T-helper 1 cell treated with Interleukin-12 subunit alpha and Interleukin-12 subunit beta and Interleukin-4 antibody, amounts not matched to agents 30 ng/mL and 1 ng/mL, for 36 hours (primary cell): ENCODE data around the gene IMMP2L. TPM values are rescaled to one million over a fixed set of nuclear protein-coding genes. Genes with fewer than 3 reads are reported as not detected.

Source experiments
- intact Hi-C: fragments of 100-400 bp; cut with micrococcal nuclease; formaldehyde crosslinking; loops from one replicate; pipeline ENCODE4 v1.15.1; 2024
- total RNA-seq: library from RNA; stranded (reverse); gene quantifications from 2 replicates; pipeline ENCODE4 v1.2.3, GENCODE V29; 2022

The IMMP2L gene
- total RNA-seq, 1 donor from 2014 or later: 10.4 TPM

DNA sequence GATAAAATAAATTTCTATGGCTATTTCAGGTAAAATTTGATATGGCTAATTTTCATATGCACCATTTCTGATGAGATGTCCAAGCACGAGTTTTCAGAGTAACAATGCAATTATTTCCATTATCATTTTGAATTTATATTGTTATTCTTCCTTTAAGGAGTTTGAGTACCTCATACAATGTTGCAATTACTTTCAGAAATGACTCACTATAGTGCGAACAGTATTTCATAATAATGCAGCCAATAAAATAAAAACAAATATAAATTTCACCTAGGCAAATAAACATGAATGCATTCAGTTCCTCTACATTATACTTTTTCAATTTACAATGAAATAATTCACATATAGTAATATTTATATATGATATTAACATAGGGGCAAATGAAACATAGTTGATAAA, 550.1 kb downstream of the IMMP2L start:
- intact Hi-C loops: loop anchor here (2.0 to 10.0 kb wide), 4 partner anchors 107 to 1193 kb away; partner anchors contain the start of genes DOCK4, IMMP2L and ZNF277

- intact Hi-C loops: loop anchor here (5.0 to 10.0 kb wide), 3 partner anchors 129 to 1193 kb away; partner anchors contain the start of genes DOCK4, IMMP2L and ZNF277
Measured at GRCh38 chr7:111011520-111011919, 550.8 kb downstream of the IMMP2L start.

GRCh38 chr7:111010798-111011197, 551.5 kb downstream of the IMMP2L start:
- intact Hi-C loops: loop anchor here (5.0 to 10.0 kb wide), 3 partner anchors 128 to 1194 kb away; partner anchors contain the start of genes DOCK4, IMMP2L and ZNF277

GRCh38 chr7:111009526-111010040, 552.7 kb downstream of the IMMP2L start:
- intact Hi-C loops: loop anchor here (5.0 to 10.0 kb wide), 3 partner anchors 127 to 1195 kb away; partner anchors contain the start of genes DOCK4, IMMP2L and ZNF277

DNA sequence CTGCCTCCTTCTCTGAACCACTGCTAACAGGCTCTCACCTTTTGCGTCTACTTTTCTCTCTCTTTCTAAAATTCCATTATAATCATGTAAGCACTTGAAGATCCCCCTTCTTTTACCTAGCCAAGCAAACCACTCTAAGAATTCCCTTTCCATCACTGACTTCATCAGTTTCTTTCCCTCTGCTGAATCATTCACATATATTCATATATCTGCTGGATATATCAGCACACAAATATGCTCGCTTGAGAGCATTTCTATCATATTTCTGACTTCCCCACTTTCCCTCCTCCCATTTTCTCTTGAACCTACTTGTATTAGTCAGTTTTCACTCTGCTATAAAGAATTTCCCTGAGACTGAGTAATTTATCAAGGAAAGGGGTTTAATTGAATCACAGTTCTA, 555.6 kb downstream of the IMMP2L start:
- intact Hi-C loops: no loop called here

- intact Hi-C loops: no loop called here
Measured at GRCh38 chr7:111006040-111006439, 556.3 kb downstream of the IMMP2L start.

DNA sequence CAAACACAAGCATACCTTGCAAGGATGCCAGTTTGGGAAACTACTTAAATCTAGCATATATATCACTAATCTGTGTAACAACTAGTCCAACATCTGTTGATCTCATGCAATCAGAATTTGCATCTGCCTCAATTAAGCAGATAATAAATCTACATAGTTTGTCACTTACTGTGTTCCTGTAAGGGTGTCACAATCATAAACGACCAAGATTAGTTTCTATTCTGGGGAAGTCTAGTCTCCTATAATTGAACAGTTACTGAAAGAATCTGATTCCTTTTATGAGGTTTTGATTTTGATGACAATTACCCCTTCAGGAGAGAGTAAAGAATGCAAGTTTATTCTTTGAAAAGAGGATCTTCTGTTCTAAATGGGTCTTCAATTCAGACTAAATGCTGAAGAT, 556.8 kb downstream of the IMMP2L start:
- intact Hi-C loops: no loop called here

- intact Hi-C loops: no loop called here
Measured at GRCh38 chr7:111004310-111004901, 557.9 kb downstream of the IMMP2L start.

- intact Hi-C loops: no loop called here
Measured at GRCh38 chr7:111003883-111004282, 558.4 kb downstream of the IMMP2L start.

DNA sequence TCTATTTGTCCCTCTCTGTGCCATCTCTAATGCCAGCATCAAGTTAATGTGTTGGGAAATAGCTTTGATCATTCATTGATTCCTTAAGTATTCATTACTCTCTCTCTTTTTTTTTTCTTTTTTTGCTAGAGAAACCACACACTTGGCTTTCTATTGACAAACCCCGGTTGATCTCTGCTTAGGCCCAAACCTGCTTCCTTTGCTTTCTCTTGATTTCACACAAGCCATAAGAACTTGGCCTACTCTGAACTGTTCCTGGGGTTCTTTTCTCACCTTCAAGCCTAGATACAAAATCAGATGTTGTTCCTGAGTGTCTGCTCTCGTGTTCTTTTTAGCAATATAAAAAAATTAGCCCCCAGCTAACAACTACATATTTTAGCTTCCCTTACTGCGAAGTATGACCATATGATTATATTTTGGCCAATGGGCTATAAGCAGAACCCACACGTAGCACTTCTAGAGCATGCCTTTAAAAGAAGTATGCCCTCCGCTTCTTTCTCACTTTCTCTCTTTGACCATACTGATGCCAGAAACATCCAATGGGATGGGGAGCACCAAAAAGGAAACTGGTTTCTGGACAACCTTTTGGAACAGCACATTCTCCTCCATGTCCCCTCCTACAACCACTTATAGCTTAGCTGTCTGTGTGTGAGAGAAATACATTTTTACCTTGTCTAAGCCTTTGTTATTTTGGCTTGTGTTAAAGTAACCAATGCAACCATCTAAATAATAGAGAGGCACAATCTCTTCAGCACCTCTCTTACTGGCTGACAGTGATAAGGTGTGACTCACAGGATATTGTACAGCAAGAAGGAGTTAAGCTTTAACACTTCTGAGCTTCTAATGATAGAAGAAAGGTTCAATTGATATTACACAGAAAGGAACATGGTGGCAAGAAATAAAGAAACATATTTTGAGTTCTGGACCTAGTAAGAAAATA, 568.0 kb downstream of the IMMP2L start:
- intact Hi-C loops: no loop called here

DNA sequence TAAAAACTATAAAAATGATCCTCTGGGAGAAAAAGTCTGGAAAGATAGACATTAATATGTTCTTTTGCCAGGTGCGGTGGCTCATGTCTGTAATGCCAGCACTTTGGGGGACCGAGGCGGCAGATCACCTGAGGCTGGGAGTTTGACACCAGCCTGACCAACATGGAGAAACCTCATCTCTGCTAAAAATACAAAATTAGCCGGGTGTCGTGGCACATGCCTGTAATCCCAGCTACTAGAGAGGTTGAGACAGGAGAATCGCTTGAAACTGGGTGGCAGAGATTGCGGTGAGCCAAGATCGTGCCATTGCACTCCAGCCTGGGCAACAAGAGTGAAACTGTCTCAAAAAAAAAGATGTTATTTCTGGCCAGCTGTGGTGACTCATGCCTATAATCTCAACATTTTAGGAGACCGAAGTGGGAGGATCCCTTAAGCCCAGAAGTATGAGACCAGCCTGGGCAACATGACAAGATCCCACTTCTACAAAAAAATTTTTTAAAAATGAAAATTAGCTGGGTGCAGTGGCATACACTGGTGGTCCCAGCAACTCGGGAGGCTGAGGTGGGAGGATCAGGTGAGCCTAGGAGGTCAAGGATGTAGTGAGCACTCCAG, 573.3 kb downstream of the IMMP2L start:
- intact Hi-C loops: loop anchor here (1.0 kb wide), 1 partner anchor 10 kb away; no protein-coding TSS in a partner anchor

- intact Hi-C loops: loop anchor here (1.0 kb wide), 1 partner anchor 9 kb away; no protein-coding TSS in a partner anchor
Measured at GRCh38 chr7:110988348-110988747, 573.9 kb downstream of the IMMP2L start.

DNA sequence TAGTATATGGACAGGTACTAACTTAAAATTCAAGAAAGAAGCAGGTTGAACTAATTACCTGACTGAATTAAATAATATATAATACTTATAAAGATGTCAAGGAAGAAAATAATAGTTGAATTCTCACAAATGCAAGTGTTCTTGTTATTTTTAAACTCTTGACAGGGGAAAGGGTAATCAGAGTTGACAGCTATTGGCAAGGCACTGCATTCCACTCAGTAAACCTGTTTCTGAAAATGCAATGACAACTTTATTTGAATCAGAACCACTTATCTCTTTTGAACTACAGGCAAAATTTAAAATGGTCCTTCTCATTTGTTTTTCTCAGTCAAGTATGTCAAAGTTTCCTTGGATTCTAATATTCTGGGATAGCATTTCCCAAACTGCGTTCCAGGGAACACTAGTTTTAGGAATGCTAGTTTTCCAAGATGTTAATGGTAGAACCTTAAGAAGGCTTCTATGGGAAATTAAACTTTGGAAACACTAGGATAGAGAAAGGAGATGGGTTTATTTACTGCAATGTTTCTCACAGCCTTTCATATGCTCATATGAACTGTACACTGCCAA, 575.1 kb downstream of the IMMP2L start:
- intact Hi-C loops: no loop called here

DNA sequence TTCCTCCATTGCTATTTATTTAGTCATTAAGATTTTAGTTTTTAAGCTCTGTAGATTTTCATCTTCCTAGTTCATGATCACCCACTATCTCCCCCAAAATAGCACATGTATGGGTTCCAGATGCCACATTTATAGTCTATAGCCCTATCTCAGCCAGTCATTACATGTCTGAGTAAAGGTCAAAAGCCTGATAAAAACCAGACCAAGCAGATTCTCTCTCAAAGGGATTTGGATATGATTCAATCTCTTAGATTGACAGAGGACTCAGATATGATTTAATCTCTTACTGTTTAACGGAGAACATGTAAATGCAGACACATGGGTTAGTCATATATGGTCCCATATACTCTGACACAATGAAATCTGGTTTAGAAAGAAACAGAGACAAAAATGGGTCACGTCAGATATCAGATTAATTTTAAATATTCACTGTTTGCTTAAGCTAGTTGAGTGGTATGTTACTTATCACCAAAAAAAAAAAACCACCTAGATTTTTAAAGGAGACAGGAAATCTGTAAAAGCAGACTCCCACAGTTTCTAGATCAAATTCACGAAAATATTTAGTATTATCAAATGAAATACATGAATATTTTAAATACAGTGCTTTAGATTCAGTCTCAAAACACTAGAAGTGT, 578.4 kb downstream of the IMMP2L start:
- intact Hi-C loops: no loop called here

DNA sequence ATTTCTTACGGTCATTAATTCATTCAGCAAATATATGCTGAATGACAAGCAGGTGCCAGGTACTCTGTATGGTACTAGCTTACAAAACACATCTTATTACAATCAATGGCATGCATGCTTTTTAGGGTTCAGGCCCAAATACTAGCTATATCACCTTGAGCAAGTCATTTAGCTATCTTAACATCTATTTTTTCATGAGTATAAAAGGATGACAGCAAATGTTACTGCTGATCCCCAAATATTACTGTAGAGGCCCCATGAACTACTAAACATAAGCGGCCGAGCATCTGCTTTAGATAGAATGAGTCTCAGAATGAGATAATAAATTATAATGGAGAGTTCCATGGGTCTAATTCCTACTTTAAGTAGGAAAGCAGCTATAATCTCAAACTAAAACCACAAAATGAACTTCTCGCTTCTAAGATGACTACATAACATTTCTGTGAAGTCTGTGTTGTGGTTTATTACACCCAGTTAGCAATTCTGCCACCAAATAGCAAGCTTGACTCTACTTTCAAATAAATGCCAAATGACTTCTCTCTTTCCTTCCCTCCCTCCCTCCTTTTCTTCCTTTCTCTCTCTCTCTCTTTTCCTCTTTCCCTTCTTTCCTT, 585.1 kb downstream of the IMMP2L start:
- intact Hi-C loops: loop anchor here (1.0 to 5.0 kb wide), 6 partner anchors 36 to 160 kb away; no protein-coding TSS in a partner anchor

- intact Hi-C loops: loop anchor here (5.0 kb wide), 2 partner anchors 68 to 162 kb away; no protein-coding TSS in a partner anchor
Measured at GRCh38 chr7:110975486-110975885, 586.8 kb downstream of the IMMP2L start.

GRCh38 chr7:110974441-110974840, 587.9 kb downstream of the IMMP2L start:
- intact Hi-C loops: no loop called here

DNA sequence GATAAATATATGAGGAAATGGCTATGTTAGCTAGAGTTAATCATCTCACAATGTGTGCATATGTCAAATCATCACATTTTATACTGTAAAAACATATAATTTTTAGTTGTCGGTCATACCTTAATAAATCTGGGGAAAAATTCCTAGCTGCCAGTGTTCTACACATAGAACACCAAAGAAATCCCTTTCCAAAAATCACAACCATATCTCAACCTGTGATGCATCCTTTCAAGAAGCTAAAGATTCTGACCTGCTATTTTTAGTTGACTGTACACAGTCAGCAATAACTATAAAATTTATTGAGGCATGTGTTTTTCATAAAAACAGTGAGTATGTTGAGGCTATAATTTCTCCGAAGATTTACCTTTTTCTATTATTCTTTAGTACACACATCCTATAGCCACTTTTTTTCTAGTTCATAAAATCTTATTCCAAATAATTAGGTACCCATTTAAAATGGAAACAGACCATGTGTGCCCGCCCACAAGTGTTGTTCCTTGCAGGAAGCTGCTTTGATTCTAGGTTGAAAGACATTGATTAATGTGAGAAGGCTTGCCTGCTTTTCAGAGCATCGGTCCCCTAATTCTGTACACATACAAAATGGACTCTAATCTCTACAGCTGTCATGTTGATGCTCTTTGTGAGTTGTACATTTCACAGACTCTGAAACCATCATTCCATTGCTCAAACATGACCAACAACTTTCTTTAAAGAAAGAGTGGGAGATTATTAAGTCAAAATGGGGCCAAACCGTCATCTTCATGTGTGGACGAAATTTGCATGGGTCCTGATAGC, 588.9 kb downstream of the IMMP2L start:
- intact Hi-C loops: no loop called here

DNA sequence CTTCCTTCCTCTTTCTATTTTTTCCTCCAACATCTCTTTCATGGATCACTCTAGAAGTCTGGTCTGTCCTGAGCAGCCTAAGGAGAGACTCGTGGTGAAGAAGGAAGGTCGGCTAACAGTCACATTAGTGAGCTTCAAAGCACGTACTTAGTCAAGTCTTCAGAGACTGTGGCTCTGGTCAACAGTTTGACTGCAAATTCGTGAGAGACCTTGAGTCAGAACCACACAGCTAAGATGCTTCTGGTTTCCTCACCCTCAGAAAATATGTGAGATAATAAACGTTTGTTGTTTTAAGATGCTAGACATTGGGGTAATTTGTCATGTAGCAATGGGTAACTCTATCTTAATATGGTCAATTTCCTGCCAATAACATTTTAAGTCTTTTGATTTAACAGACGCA, 597.5 kb downstream of the IMMP2L start:
- intact Hi-C loops: no loop called here
